ENCODE results near the gene SERPINC1. TPM values are rescaled to one million over a fixed set of nuclear protein-coding genes. Genes with fewer than 3 reads are reported as not detected.
"Not testable (repeated sequence)": the region's sequence is repeated elsewhere in the genome, so short reads cannot be mapped to it uniquely, and the experiment has no call there.

SERPINC1 gene
- total and polyA plus RNA-seq, 7 donors, result 0.08 to 5.3 (median 0.37) TPM; not detected in 3

GRCh38 chr1:173862769-173863223 lies 54.3 kb downstream of the SERPINC1 start:
- 64 to 70% (median 68%) methylated on average over 8 of the region's 8 CpGs for WGBS, 3 donors
- H3K4me1 ChIP-seq, result peaks cover 18% of the 10 kb centered on the region
- DNase-seq (no peak), ATAC-seq (no peak)
- intact Hi-C loops (cut with DNase I), result no loop called here
- no peaks in the 10 kb centered on the region for H3K27me3 ChIP-seq (ENCODE audit: insufficient read depth in 3 of 3, low read length in 2 of 3)
- H3K27ac ChIP-seq, result no peak overlapping the region
- H3K9me3 ChIP-seq, result no peaks in the 10 kb centered on the region
- TF ChIP-seq CTCF (IDR thresholded peaks at IDR 0.05), result no peak
- peaks cover 4 to 91% of the 10 kb centered on the region in 2 donors for H3K36me3 ChIP-seq (ENCODE audit: insufficient read depth in 1 of 2, low read depth in 1 of 2)
- no peak overlapping the region for H3K4me3 ChIP-seq

GRCh38 chr1:173862146-173862768 lies 54.9 kb downstream of the SERPINC1 start:
- peaks cover 18% of the 10 kb centered on the region for H3K4me1 ChIP-seq
- DNase-seq; H3K9me3 ChIP-seq; intact Hi-C loops (cut with DNase I); H3K4me3 ChIP-seq; H3K27me3 ChIP-seq (ENCODE audit: insufficient read depth in 3 of 3, low read length in 2 of 3); ATAC-seq; H3K27ac ChIP-seq: not testable (repeated sequence)
- WGBS, 3 donors, result 81 to 85% (median 81%) methylated on average over 13 of the region's 13 CpGs
- H3K36me3 ChIP-seq (ENCODE audit: insufficient read depth in 1 of 2, low read depth in 1 of 2), result peaks cover 4 to 97% of the 10 kb centered on the region in 2 donors

GRCh38 chr1:173861731-173862145 lies 55.4 kb downstream of the SERPINC1 start:
- peaks cover 18% of the 10 kb centered on the region for H3K4me1 ChIP-seq
- H3K4me3 ChIP-seq, result no peak overlapping the region
- ATAC-seq (no peak), DNase-seq (no peak)
- H3K9me3 ChIP-seq, result no peaks in the 10 kb centered on the region
- H3K36me3 ChIP-seq (ENCODE audit: insufficient read depth in 1 of 2, low read depth in 1 of 2), result peaks cover 4 to 100% of the 10 kb centered on the region in 2 donors
- H3K27me3 ChIP-seq (ENCODE audit: insufficient read depth in 3 of 3, low read length in 2 of 3), result no peaks in the 10 kb centered on the region
- intact Hi-C loops (cut with DNase I), result no loop called here
- 92 to 98% (median 95%) methylated on average over 7 of the region's 7 CpGs for WGBS, 3 donors
- no peak for TF ChIP-seq CTCF (IDR thresholded peaks at IDR 0.05)
- no peak overlapping the region for H3K27ac ChIP-seq

- WGBS, 3 donors, result 91 to 97% (median 93%) methylated on average over 1 of the region's 1 CpG
- Histone ChIP-seq H3K4me3 (no peak overlapping the region), H3K36me3 (ENCODE audit: insufficient read depth in 1 of 2, low read depth in 1 of 2) (peaks cover 4 to 100% of the 10 kb centered on the region in 2 donors), H3K4me1 (peaks cover 4% of the 10 kb centered on the region), H3K9me3 (no peaks in the 10 kb centered on the region), H3K27me3 (ENCODE audit: insufficient read depth in 3 of 3, low read length in 2 of 3) (no peaks in the 10 kb centered on the region), H3K27ac (no peak overlapping the region)
- no peak for TF ChIP-seq CTCF (IDR thresholded peaks at IDR 0.05)
- ATAC-seq (no peak), DNase-seq (no peak)
- intact Hi-C loops (cut with DNase I), result no loop called here
These were observed 57.1 kb downstream of the SERPINC1 start for GRCh38 chr1:173860065-173860464.

GRCh38 chr1:173859547-173859946 lies 57.6 kb downstream of the SERPINC1 start:
- not testable (repeated sequence) for H3K9me3 ChIP-seq; H3K27me3 ChIP-seq (ENCODE audit: insufficient read depth in 3 of 3, low read length in 2 of 3); H3K27ac ChIP-seq; H3K4me1 ChIP-seq; H3K4me3 ChIP-seq; DNase-seq; ATAC-seq
- intact Hi-C loops (cut with DNase I), result loop anchor here in 1 of 2 donors (5.0 kb wide), 1 partner anchor 103 kb away; no protein-coding TSS in a partner anchor
- peaks cover 4 to 98% of the 10 kb centered on the region in 2 donors for H3K36me3 ChIP-seq (ENCODE audit: insufficient read depth in 1 of 2, low read depth in 1 of 2)
- 93 to 98% (median 96%) methylated on average over 5 of the region's 5 CpGs for WGBS, 3 donors
